GM18507 (cell line): ENCODE data around the gene TIMP2.
"Not testable (repeated sequence)": the region's sequence is repeated elsewhere in the genome, so short reads cannot be mapped to it uniquely, and the experiment has no call there.

ENCODE experiments used
- DNase-seq: peaks from one replicate; pipeline ENCODE4 v3.0.0; 2011; ENCODE audit warnings: low read depth; ENCODE audit not compliant: insufficient read length; ENCODE audit errors: extremely low spot score
- FAIRE-seq: peaks from 2 replicates; lab custom pipeline; 2011; peaks lifted over from hg19 to GRCh38; lab: Jason Lieb, UNC

Gene TIMP2

GRCh38 chr17:78958641-78959127 is 33.5 kb upstream of the TIMP2 start:
- DNase-seq = no peak
- no peak for FAIRE-seq

- no peak for FAIRE-seq
Measured at GRCh38 chr17:78957128-78957527, 31.9 kb upstream of the TIMP2 start.

GRCh38 chr17:78956254-78956653 is 31.1 kb upstream of the TIMP2 start:
- no peak for DNase-seq
- FAIRE-seq = no peak

More at GRCh38 chr17:78957128-78957527, 31.9 kb upstream of the TIMP2 start:
- no peak for DNase-seq

GRCh38 chr17:78954684-78955083 is 29.5 kb upstream of the TIMP2 start:
- FAIRE-seq = no peak
- no peak for DNase-seq

GRCh38 chr17:78953356-78954350 is 28.5 kb upstream of the TIMP2 start:
- no peak for FAIRE-seq
- no peak for DNase-seq

- DNase-seq (no peak), FAIRE-seq (no peak)
Measured at GRCh38 chr17:78952706-78953105, 27.5 kb upstream of the TIMP2 start.

- DNase-seq = no peak
- FAIRE-seq = no peak
Measured at GRCh38 chr17:78951967-78952551, 26.9 kb upstream of the TIMP2 start.

- FAIRE-seq (no peak), DNase-seq (no peak)
Measured at GRCh38 chr17:78950870-78951269, 25.7 kb upstream of the TIMP2 start.

- FAIRE-seq (no peak), DNase-seq (no peak)
Measured at GRCh38 chr17:78947235-78948149, 22.3 kb upstream of the TIMP2 start.

GRCh38 chr17:78946631-78947030 is 21.4 kb upstream of the TIMP2 start:
- FAIRE-seq (no peak), DNase-seq (no peak)

GRCh38 chr17:78946131-78946530 is 20.9 kb upstream of the TIMP2 start:
- FAIRE-seq = no peak
- DNase-seq = no peak

GRCh38 chr17:78945455-78945854 is 20.3 kb upstream of the TIMP2 start:
- not testable (repeated sequence) for FAIRE-seq, DNase-seq

GRCh38 chr17:78944956-78945355 is 19.8 kb upstream of the TIMP2 start:
- FAIRE-seq = no peak
- no peak for DNase-seq

- FAIRE-seq (no peak), DNase-seq (no peak)
Measured at GRCh38 chr17:78944026-78944425, 18.8 kb upstream of the TIMP2 start.

GRCh38 chr17:78940708-78941107 is 15.5 kb upstream of the TIMP2 start:
- FAIRE-seq (no peak), DNase-seq (no peak)

GRCh38 chr17:78940258-78940657 is 15.1 kb upstream of the TIMP2 start:
- FAIRE-seq (no peak), DNase-seq (no peak)

GRCh38 chr17:78939615-78940014 is 14.4 kb upstream of the TIMP2 start:
- FAIRE-seq = no peak

GRCh38 chr17:78937561-78937960 is 12.4 kb upstream of the TIMP2 start:
- FAIRE-seq (no peak), DNase-seq (no peak)

More at GRCh38 chr17:78939615-78940014, 14.4 kb upstream of the TIMP2 start:
- no peak for DNase-seq

- DNase-seq = no peak
- FAIRE-seq = no peak
Measured at GRCh38 chr17:78935419-78936323, 10.5 kb upstream of the TIMP2 start.
